CD4-positive, alpha-beta memory T cell (primary cell): ENCODE measurements around the gene ACVR1. TPM values are rescaled to one million over a fixed set of nuclear protein-coding genes. Genes with fewer than 3 reads are reported as not detected.
A peak's percentile ranks its signal among the peaks of the same experiment; 100 is the strongest.
"Not testable (repeated sequence)": the region's sequence is repeated elsewhere in the genome, so short reads cannot be mapped to it uniquely, and the experiment has no call there.

Experiments used
- CTCF ChIA-PET: fragments of 350-600 bp; sonication (Branson Sonifier 250); formaldehyde crosslinking; loops from one replicate; lab custom pipeline; 2021; ENCODE audit warnings: inconsistent platforms; ENCODE audit not compliant: partially characterized antibody; lab: Charles Lee
- POLR2A ChIA-PET: fragments of 350-600 bp; sonication (Branson Sonifier 250); formaldehyde crosslinking; loops from one replicate; lab custom pipeline; 2021; ENCODE audit not compliant: partially characterized antibody; lab: Charles Lee
- DNase-seq, 5 donors: peaks; one replicate each; pipeline versions ENCODE4 v3.0.0 to v3.0.0-alpha.2; 2020 to 2022; ENCODE audit warnings: mixed read lengths in 1 of 5
- H3K27ac ChIP-seq: one replicate; pipeline ENCODE4 v1.7.0; 2013; ENCODE audit warnings: low read depth, low read length
- H3K27me3 ChIP-seq: 2 replicates; pipeline ENCODE4 v1.7.0; 2013; ENCODE audit warnings: mild to moderate bottlenecking, low read length, moderate library complexity; ENCODE audit not compliant: insufficient read depth
- H3K36me3 ChIP-seq: 2 replicates; pipeline ENCODE4 v1.7.0; 2013; ENCODE audit warnings: mild to moderate bottlenecking, low read length, moderate library complexity; ENCODE audit not compliant: insufficient read depth
- H3K4me1 ChIP-seq: 2 replicates; pipeline ENCODE4 v1.7.0; 2013; ENCODE audit warnings: mild to moderate bottlenecking, low read length, moderate library complexity; ENCODE audit not compliant: insufficient read depth
- H3K4me3 ChIP-seq, 2 donors: one replicate each; pipeline ENCODE4 v1.7.0; 2013; ENCODE audit warnings: low read length in 2 of 2, mild to moderate bottlenecking in 1 of 2
- H3K9me3 ChIP-seq, 2 donors: one replicate each; pipeline ENCODE4 v1.7.0; 2013; ENCODE audit warnings: low read length in 2 of 2, control low read depth in 1 of 2; ENCODE audit not compliant: control insufficient read depth in 1 of 2
- H3K27ac Mint-ChIP-seq, 7 donors: one replicate each; pipeline ENCODE4 v1.8.0; 2020 to 2021; ENCODE audit warnings: mixed read lengths in 7 of 7, mild to moderate bottlenecking in 6 of 7, inconsistent platforms in 3 of 7, moderate library complexity in 3 of 7
- H3K27me3 Mint-ChIP-seq, 2 donors: one replicate each; pipeline ENCODE4 v1.8.0; 2020 to 2021; ENCODE audit warnings: mixed read lengths in 2 of 2
- H3K36me3 Mint-ChIP-seq, 2 donors: one replicate each; pipeline ENCODE4 v1.8.0; 2020 to 2021; ENCODE audit warnings: mixed read lengths in 2 of 2, inconsistent platforms in 1 of 2, mild to moderate bottlenecking in 1 of 2
- H3K4me1 Mint-ChIP-seq, 4 donors: one replicate each; pipeline ENCODE4 v1.8.0; 2020 to 2021; ENCODE audit warnings: mixed read lengths in 4 of 4, mild to moderate bottlenecking in 1 of 4
- H3K4me3 Mint-ChIP-seq, 8 donors: one replicate each; pipeline ENCODE4 v1.8.0; 2020 to 2021; ENCODE audit warnings: mixed read lengths in 8 of 8, mild to moderate bottlenecking in 7 of 8, moderate library complexity in 6 of 8, inconsistent platforms in 3 of 8
- H3K9me3 Mint-ChIP-seq, 8 donors: one replicate each; pipeline ENCODE4 v1.8.0; 2020 to 2021; ENCODE audit warnings: mixed read lengths in 8 of 8, mild to moderate bottlenecking in 5 of 8, inconsistent platforms in 3 of 8, moderate library complexity in 1 of 8
- intact Hi-C: fragments of 100-400 bp; cut with micrococcal nuclease; formaldehyde crosslinking; loops from one replicate; pipeline ENCODE4 v1.15.1; 2023
- polyA plus RNA-seq, 2 donors: library from polyadenylated mRNA; unstranded; fragments of 300-500 nt; fragmentation: Illumina TruSeq; gene quantifications; one replicate each; pipeline ENCODE4 v1.2.3, GENCODE V29; 2021
- total RNA-seq, 2 experiments: library from RNA; stranded (reverse); gene quantifications; one replicate each; pipeline ENCODE4 v1.2.3, GENCODE V29; 2021

The ACVR1 gene
- total and polyA plus RNA-seq, 4 experiments from 2014 or later: 16.1 to 31.9 (median 25.1) TPM

GRCh38 chr2:157725846-157726245 lies 150.3 kb downstream of the ACVR1 start:
- no peak overlapping the region for H3K4me3 ChIP-seq
- no peak for DNase-seq
- no peak overlapping the region for H3K27ac ChIP-seq
- CTCF ChIA-PET: interaction anchor here (0.8 to 1.4 kb wide), 2 partner anchors 398 to 424 kb away, joined by 3 to 4 read pairs; no protein-coding TSS in a partner anchor
- H3K9me3 ChIP-seq: peaks cover 0 to 14% of the 10 kb centered on the region in 2 donors
- POLR2A ChIA-PET: no interaction called here
- no peaks in the 10 kb centered on the region for H3K36me3 ChIP-seq
- H3K27me3 Mint-ChIP-seq: no peaks in the 10 kb centered on the region
- H3K4me1 ChIP-seq: no peaks in the 10 kb centered on the region
- H3K27me3 ChIP-seq: no peaks in the 10 kb centered on the region
- no peak overlapping the region for H3K4me3 Mint-ChIP-seq
- H3K36me3 Mint-ChIP-seq: peaks cover 58 to 77% of the 10 kb centered on the region in 2 donors
- intact Hi-C loops: no loop called here
- H3K4me1 Mint-ChIP-seq: no peaks in the 10 kb centered on the region
- H3K27ac Mint-ChIP-seq: no peak overlapping the region
- peaks cover 4 to 49% (median 36%) of the 10 kb centered on the region in 8 donors for H3K9me3 Mint-ChIP-seq

- Mint-ChIP-seq H3K36me3 (peaks cover 44 to 71% of the 10 kb centered on the region in 2 donors), H3K4me3 (peak overlapping the region in 1 of 8 donors; percentile 12), H3K4me1 (peaks cover 0 to 1% (median 0%) of the 10 kb centered on the region in 4 donors), H3K9me3 (peaks cover 4 to 45% (median 34%) of the 10 kb centered on the region in 8 donors), H3K27ac (no peak overlapping the region), H3K27me3 (no peaks in the 10 kb centered on the region)
- peak in 3 of 5 donors; percentile 1 to 7 (median 2) for DNase-seq
- intact Hi-C loops: no loop called here
- ChIA-PET CTCF (no interaction called here), POLR2A (no interaction called here)
- H3K9me3 ChIP-seq: peaks cover 0 to 14% of the 10 kb centered on the region in 2 donors
- no peaks in the 10 kb centered on the region for H3K4me1 ChIP-seq
- H3K4me3 ChIP-seq: no peak overlapping the region
- H3K27me3 ChIP-seq: no peaks in the 10 kb centered on the region
- no peaks in the 10 kb centered on the region for H3K36me3 ChIP-seq
- H3K27ac ChIP-seq: no peak overlapping the region
Observed at GRCh38 chr2:157722580-157723234, 153.4 kb downstream of the ACVR1 start.

- peaks cover 0 to 1% (median 0%) of the 10 kb centered on the region in 4 donors for H3K4me1 Mint-ChIP-seq
Observed at GRCh38 chr2:157720504-157720903, 155.6 kb downstream of the ACVR1 start.

DNA sequence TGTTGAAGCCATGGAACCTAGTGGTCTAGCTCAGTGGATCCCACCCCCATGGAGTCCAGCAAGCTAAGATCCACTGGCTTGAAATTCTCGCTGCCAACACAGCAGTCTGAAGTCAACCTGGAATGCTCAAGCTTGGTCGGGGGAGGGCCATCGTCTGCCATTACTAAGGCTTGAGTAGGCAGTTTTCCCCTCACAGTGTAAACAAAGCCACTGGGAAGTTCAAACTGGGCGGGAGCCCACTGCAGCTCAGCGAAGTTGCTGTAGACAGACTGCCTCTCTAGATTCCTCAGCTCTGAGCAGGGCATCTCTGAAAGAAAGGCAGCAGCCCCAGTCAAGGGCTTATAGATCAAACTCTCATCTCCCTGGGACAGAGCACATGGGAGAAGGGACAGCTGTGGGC lies 171.5 kb downstream of the ACVR1 start:
- H3K9me3 Mint-ChIP-seq: peaks cover 4 to 68% (median 40%) of the 10 kb centered on the region in 8 donors
- DNase-seq, H3K4me1 Mint-ChIP-seq: not testable (repeated sequence)

More at GRCh38 chr2:157720504-157720903, 155.6 kb downstream of the ACVR1 start:
- no peak overlapping the region for H3K27ac ChIP-seq
- H3K27me3 Mint-ChIP-seq: no peaks in the 10 kb centered on the region
- POLR2A ChIA-PET: no interaction called here
- H3K4me1 ChIP-seq: no peaks in the 10 kb centered on the region
- H3K36me3 Mint-ChIP-seq: peaks cover 35 to 60% of the 10 kb centered on the region in 2 donors
- no peak overlapping the region for H3K4me3 Mint-ChIP-seq
- CTCF ChIA-PET: no interaction called here
- peaks cover 4 to 43% (median 35%) of the 10 kb centered on the region in 8 donors for H3K9me3 Mint-ChIP-seq
- no peak for DNase-seq
- H3K27ac Mint-ChIP-seq: peak overlapping the region in 1 of 7 donors; percentile 29
- H3K27me3 ChIP-seq: no peaks in the 10 kb centered on the region
- peaks cover 0 to 14% of the 10 kb centered on the region in 2 donors for H3K9me3 ChIP-seq
- no peak overlapping the region for H3K4me3 ChIP-seq
- intact Hi-C loops: no loop called here
- no peaks in the 10 kb centered on the region for H3K36me3 ChIP-seq

DNA sequence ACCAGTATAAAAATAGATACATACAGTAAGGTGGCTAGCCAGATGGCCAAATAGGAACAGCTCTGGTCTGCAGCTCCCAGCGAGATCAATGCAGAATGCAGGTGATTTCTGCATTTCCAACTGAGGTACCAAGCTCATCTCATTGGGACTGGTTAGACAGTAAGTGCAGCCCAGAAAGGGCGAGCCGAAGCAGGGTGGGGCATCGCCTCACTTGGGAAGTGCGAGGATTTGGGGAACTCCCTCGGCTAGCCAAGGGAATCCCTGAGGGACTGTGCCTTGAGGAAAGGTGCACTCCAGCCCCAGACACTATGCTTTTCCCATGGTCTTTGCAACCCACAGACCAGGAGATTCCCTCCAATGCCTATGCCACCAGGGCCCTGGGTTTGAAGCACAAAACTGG lies 172.0 kb downstream of the ACVR1 start:
- H3K9me3 ChIP-seq, DNase-seq, H3K36me3 ChIP-seq, H3K27ac Mint-ChIP-seq, H3K4me3 Mint-ChIP-seq, intact Hi-C loops, H3K4me3 ChIP-seq, H3K27me3 ChIP-seq, H3K4me1 Mint-ChIP-seq, POLR2A ChIA-PET, H3K27ac ChIP-seq, H3K4me1 ChIP-seq, CTCF ChIA-PET, H3K27me3 Mint-ChIP-seq: not testable (repeated sequence)
- Mint-ChIP-seq H3K36me3 (peaks cover 18 to 28% of the 10 kb centered on the region in 2 donors), H3K9me3 (peaks cover 4 to 63% (median 38%) of the 10 kb centered on the region in 8 donors)

More for the DNA sequence above, 171.5 kb downstream of the ACVR1 start:
- H3K4me3 ChIP-seq, CTCF ChIA-PET, H3K9me3 ChIP-seq, H3K27ac ChIP-seq, intact Hi-C loops, H3K27ac Mint-ChIP-seq, H3K4me3 Mint-ChIP-seq, POLR2A ChIA-PET, H3K27me3 ChIP-seq, H3K4me1 ChIP-seq, H3K36me3 ChIP-seq, H3K27me3 Mint-ChIP-seq: not testable (repeated sequence)
- peaks cover 18 to 33% of the 10 kb centered on the region in 2 donors for H3K36me3 Mint-ChIP-seq

DNA sequence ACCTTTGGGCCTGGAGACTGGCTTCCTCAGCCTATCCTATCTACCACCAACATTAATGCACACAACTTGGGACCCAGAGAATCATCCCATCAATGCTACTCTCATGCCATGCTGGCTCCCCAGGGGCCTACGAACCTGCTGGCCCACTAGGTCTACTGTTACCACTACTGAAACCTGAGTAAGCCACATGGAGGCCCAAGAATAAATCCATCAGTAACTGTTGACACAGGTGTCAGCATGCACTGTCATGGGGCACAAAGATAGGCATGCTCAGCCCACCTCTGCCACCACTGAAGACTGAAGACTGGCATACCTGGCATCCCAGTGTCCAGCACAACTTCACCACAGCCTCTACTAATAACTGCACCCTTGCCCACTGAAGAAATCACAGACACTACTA lies 176.3 kb downstream of the ACVR1 start:
- Histone ChIP-seq H3K4me3 (no peak overlapping the region), H3K27me3 (no peaks in the 10 kb centered on the region), H3K9me3 (no peaks in the 10 kb centered on the region), H3K4me1 (no peaks in the 10 kb centered on the region), H3K36me3 (no peaks in the 10 kb centered on the region), H3K27ac (no peak overlapping the region)
- ChIA-PET CTCF (no interaction called here), POLR2A (no interaction called here)
- Mint-ChIP-seq H3K27me3 (peaks cover 0 to 2% of the 10 kb centered on the region in 2 donors), H3K4me1 (no peaks in the 10 kb centered on the region), H3K9me3 (peaks cover 2 to 35% (median 25%) of the 10 kb centered on the region in 8 donors), H3K27ac (no peak overlapping the region), H3K36me3 (peaks cover 8 to 11% of the 10 kb centered on the region in 2 donors), H3K4me3 (no peak overlapping the region)
- no peak for DNase-seq
- intact Hi-C loops: no loop called here

- intact Hi-C loops: no loop called here
Observed at GRCh38 chr2:157699009-157699408, 177.1 kb downstream of the ACVR1 start.

More at GRCh38 chr2:157699009-157699408, 177.1 kb downstream of the ACVR1 start:
- POLR2A ChIA-PET: interaction anchor here (0.5 kb wide), 1 partner anchor 364 kb away, joined by 3 read pairs; no protein-coding TSS in a partner anchor
- Histone ChIP-seq H3K4me3 (no peak overlapping the region), H3K27ac (no peak overlapping the region), H3K36me3 (no peaks in the 10 kb centered on the region), H3K4me1 (no peaks in the 10 kb centered on the region), H3K9me3 (no peaks in the 10 kb centered on the region), H3K27me3 (no peaks in the 10 kb centered on the region)
- H3K4me3 Mint-ChIP-seq: no peak overlapping the region
- DNase-seq: no peak
- peaks cover 8 to 14% of the 10 kb centered on the region in 2 donors for H3K36me3 Mint-ChIP-seq
- no peak overlapping the region for H3K27ac Mint-ChIP-seq
- no peaks in the 10 kb centered on the region for H3K4me1 Mint-ChIP-seq
- H3K27me3 Mint-ChIP-seq: peaks cover 0 to 2% of the 10 kb centered on the region in 2 donors
- CTCF ChIA-PET: no interaction called here
- H3K9me3 Mint-ChIP-seq: peaks cover 2 to 35% (median 25%) of the 10 kb centered on the region in 8 donors
